ENCODE results near the gene TAF1C.
"Not testable (repeated sequence)": the region's sequence is repeated elsewhere in the genome, so short reads cannot be mapped to it uniquely, and the experiment has no call there.

The TAF1C gene

GRCh38 chr16:84218956-84219355 lies 32.1 kb upstream of the TAF1C start:
- Histone ChIP-seq H3K4me3 (ENCODE audit: low read depth, low read length) (no peak overlapping the region), H3K9ac (no peak overlapping the region), H2AFZ (no peak overlapping the region), H3K9me3 (ENCODE audit: control insufficient read depth, low read length) (no peaks in the 10 kb centered on the region), H3K79me2 (no peaks in the 10 kb centered on the region), H3K36me3 (ENCODE audit: control insufficient read depth, insufficient read depth, low read length) (no peaks in the 10 kb centered on the region), H3K27me3 (ENCODE audit: control insufficient read depth, insufficient read depth, low read length) (no peaks in the 10 kb centered on the region), H3K4me1 (no peaks in the 10 kb centered on the region), H3K4me2 (ENCODE audit: low read length) (no peak overlapping the region), H3K27ac (no peak overlapping the region)
- no peak for TF ChIP-seq CTCF (IDR thresholded peaks at IDR 0.05)

- H2AFZ ChIP-seq = no peak overlapping the region
These were observed 31.4 kb upstream of the TAF1C start for GRCh38 chr16:84218176-84218823.

GRCh38 chr16:84216144-84216543 lies 29.3 kb upstream of the TAF1C start:
- not testable (repeated sequence) for H3K79me2 ChIP-seq; H3K4me1 ChIP-seq; H3K27me3 ChIP-seq (ENCODE audit: control insufficient read depth, insufficient read depth, low read length); H3K9ac ChIP-seq; H3K9me3 ChIP-seq (ENCODE audit: control insufficient read depth, low read length); H3K27ac ChIP-seq; H2AFZ ChIP-seq; H3K4me2 ChIP-seq (ENCODE audit: low read length); H3K36me3 ChIP-seq (ENCODE audit: control insufficient read depth, insufficient read depth, low read length); H3K4me3 ChIP-seq (ENCODE audit: low read depth, low read length)

More at GRCh38 chr16:84218176-84218823, 31.4 kb upstream of the TAF1C start:
- no peak for TF ChIP-seq CTCF (IDR thresholded peaks at IDR 0.05)
- H3K9ac ChIP-seq = no peak overlapping the region
- H3K4me1 ChIP-seq = no peaks in the 10 kb centered on the region
- no peaks in the 10 kb centered on the region for H3K36me3 ChIP-seq (ENCODE audit: control insufficient read depth, insufficient read depth, low read length)
- no peaks in the 10 kb centered on the region for H3K9me3 ChIP-seq (ENCODE audit: control insufficient read depth, low read length)
- H3K4me3 ChIP-seq (ENCODE audit: low read depth, low read length) = no peak overlapping the region
- no peaks in the 10 kb centered on the region for H3K27me3 ChIP-seq (ENCODE audit: control insufficient read depth, insufficient read depth, low read length)
- H3K4me2 ChIP-seq (ENCODE audit: low read length) = no peak overlapping the region
- no peaks in the 10 kb centered on the region for H3K79me2 ChIP-seq
- H3K27ac ChIP-seq = no peak overlapping the region

- H3K4me1 ChIP-seq = no peaks in the 10 kb centered on the region
- no peak overlapping the region for H3K27ac ChIP-seq
- no peak overlapping the region for H2AFZ ChIP-seq
- no peaks in the 10 kb centered on the region for H3K27me3 ChIP-seq (ENCODE audit: control insufficient read depth, insufficient read depth, low read length)
- H3K36me3 ChIP-seq (ENCODE audit: control insufficient read depth, insufficient read depth, low read length) = no peaks in the 10 kb centered on the region
- no peaks in the 10 kb centered on the region for H3K79me2 ChIP-seq
- no peak overlapping the region for H3K4me3 ChIP-seq (ENCODE audit: low read depth, low read length)
- H3K4me2 ChIP-seq (ENCODE audit: low read length) = no peak overlapping the region
- H3K9me3 ChIP-seq (ENCODE audit: control insufficient read depth, low read length) = no peaks in the 10 kb centered on the region
- no peak for TF ChIP-seq CTCF (IDR thresholded peaks at IDR 0.05)
- no peak overlapping the region for H3K9ac ChIP-seq
These were observed 28.7 kb upstream of the TAF1C start for GRCh38 chr16:84215531-84215930.

GRCh38 chr16:84214451-84215066 lies 27.7 kb upstream of the TAF1C start:
- H3K79me2 ChIP-seq = no peaks in the 10 kb centered on the region
- no peak overlapping the region for H3K4me2 ChIP-seq (ENCODE audit: low read length)

More at GRCh38 chr16:84214451-84215066, 27.7 kb upstream of the TAF1C start:
- Histone ChIP-seq H3K4me3 (ENCODE audit: low read depth, low read length) (no peak overlapping the region), H3K27ac (no peak overlapping the region), H3K9ac (no peak overlapping the region), H3K4me1 (no peaks in the 10 kb centered on the region), H2AFZ (no peak overlapping the region), H3K9me3 (ENCODE audit: control insufficient read depth, low read length) (no peaks in the 10 kb centered on the region), H3K36me3 (ENCODE audit: control insufficient read depth, insufficient read depth, low read length) (no peaks in the 10 kb centered on the region), H3K27me3 (ENCODE audit: control insufficient read depth, insufficient read depth, low read length) (no peaks in the 10 kb centered on the region)
- TF ChIP-seq CTCF (IDR thresholded peaks at IDR 0.05) = no peak
